ENCODE data around the gene ADI1.

ADI1 gene

DNA sequence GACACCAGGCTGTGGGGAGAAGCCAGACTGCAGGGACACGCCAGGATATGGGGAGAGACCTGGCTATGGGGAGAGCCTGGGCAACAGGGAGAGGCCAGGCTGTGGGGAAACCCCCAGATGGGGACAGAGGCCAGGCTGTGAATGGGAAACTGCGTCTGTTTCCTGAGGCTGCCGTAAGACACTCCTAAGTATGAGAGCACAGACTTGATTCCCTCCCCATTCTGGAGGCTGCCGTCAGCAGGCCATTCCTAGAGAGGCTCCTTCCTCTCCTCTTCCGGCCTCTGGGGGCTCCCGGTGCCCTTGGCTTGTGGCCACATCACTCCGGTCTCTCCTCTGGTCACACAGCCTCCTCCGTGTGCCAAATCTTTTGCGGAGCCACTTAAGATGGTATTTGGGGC, 32.3 kb downstream of the ADI1 start:
- TF ChIP-seq HDGF (IDR thresholded peaks at IDR 0.05; ENCODE audit: borderline replicate concordance) (no peak), SUZ12 (IDR thresholded peaks at IDR 0.05) (no peak), FOXM1 (IDR thresholded peaks at IDR 0.05; ENCODE audit: borderline replicate concordance) (no peak), L3MBTL2 (conservative IDR thresholded peaks at IDR 0.05) (no peak), NFRKB (IDR thresholded peaks at IDR 0.05) (no peak), BHLHE40 (IDR thresholded peaks at IDR 0.05; ENCODE audit: borderline replicate concordance) (no peak), ARNT (IDR thresholded peaks at IDR 0.05) (no peak), ZNF384 (IDR thresholded peaks at IDR 0.05) (no peak), CTBP1 (IDR thresholded peaks at IDR 0.05; ENCODE audit: borderline replicate concordance) (no peak), SP1 (IDR thresholded peaks at IDR 0.05) (no peak), LEF1 (IDR thresholded peaks at IDR 0.05; ENCODE audit: borderline replicate concordance) (no peak), ELF4 (IDR thresholded peaks at IDR 0.05) (no peak), TARDBP (IDR thresholded peaks at IDR 0.05) (no peak), FOXA1 (IDR thresholded peaks at IDR 0.05) (no peak), FOXK2 (IDR thresholded peaks at IDR 0.05) (no peak)
- TF ChIP-seq, protein P1, sequence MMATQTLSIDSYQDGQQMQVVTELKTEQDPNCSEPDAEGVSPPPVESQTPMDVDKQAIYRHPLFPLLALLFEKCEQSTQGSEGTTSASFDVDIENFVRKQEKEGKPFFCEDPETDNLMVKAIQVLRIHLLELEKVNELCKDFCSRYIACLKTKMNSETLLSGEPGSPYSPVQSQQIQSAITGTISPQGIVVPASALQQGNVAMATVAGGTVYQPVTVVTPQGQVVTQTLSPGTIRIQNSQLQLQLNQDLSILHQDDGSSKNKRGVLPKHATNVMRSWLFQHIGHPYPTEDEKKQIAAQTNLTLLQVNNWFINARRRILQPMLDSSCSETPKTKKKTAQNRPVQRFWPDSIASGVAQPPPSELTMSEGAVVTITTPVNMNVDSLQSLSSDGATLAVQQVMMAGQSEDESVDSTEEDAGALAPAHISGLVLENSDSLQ (IDR thresholded peaks at IDR 0.05) = no peak
- ChIA-PET POLR2A (no interaction called here), CTCF (no interaction called here)
- DNase-seq (ENCODE audit: extremely low spot score) = no peak

DNA sequence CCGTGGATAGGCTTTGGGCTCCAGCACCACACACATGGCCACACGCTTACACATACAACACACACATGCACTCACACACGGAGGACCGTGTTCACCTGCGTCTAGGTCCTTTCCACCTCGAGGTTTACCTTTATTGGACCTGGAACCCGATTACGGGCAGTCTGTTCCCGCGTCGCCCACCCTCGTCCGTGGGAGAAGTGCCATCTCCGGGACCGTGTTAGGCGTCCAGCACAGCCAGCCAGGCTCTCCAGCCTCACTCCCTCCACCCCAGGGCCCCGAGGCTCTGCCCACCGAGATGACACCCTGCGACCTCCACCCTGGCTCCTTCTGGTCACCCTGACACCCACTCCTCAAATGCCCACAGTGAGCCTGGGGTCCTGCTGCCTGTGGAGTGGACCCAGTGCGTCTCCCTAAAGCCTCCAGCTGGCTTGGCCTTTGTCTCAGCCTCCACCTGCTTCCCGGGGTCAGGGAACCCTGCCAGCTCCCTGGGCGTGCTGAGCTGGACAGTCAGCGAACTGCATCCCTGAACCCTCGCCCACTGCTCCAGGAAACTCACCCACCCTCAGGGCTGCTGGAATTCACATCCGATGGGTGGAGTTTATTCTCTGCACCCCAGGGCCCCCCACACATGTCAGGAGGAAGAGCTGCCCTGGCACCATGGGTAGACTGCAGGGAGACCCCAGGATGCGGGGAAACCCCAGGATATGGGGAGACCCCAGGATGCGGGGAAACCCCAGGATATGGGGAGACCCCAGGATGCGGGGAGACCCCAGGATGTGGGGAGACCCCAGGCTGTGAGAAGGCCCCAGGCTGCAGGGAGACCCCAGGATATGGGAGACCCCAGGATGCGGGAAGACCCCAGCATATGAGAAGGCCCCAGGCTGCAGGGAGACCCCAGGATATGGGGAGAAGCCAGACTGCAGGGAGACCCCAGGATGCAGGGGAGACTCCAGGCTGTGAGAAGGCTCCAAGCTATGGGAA, 33.0 kb downstream of the ADI1 start:
- TF ChIP-seq FOXK2 (IDR thresholded peaks at IDR 0.05) (no peak), SUZ12 (IDR thresholded peaks at IDR 0.05) (no peak), SP1 (IDR thresholded peaks at IDR 0.05) (no peak), HDGF (IDR thresholded peaks at IDR 0.05; ENCODE audit: borderline replicate concordance) (no peak), FOXA1 (IDR thresholded peaks at IDR 0.05) (no peak), CTBP1 (IDR thresholded peaks at IDR 0.05; ENCODE audit: borderline replicate concordance) (no peak), ZNF384 (IDR thresholded peaks at IDR 0.05) (no peak), ELF4 (IDR thresholded peaks at IDR 0.05) (no peak), BHLHE40 (IDR thresholded peaks at IDR 0.05; ENCODE audit: borderline replicate concordance) (no peak)
- TF ChIP-seq, protein P1 (IDR thresholded peaks at IDR 0.05) = no peak
- DNase-seq (ENCODE audit: extremely low spot score) = no peak
- CTCF ChIA-PET = no interaction called here
- POLR2A ChIA-PET = no interaction called here

DNA sequence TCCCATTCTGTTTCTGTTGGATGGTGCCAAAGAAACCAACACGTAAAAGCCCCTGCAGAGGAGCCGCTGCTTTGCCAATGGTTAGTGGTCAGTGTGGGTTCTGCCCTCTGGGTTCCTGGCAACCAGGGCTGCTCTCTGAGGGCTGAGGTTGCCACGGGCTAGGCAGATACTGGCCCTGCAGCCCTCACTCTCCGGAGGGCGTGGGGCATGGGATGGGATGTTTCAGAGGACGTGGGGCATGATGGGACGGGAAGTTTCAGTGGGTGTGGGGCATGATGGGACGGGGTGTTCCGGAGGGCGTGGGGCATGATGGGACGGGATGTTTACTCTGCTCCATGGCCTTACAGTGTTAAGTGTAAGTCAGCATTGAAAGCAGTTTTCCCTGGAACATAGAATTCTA, 34.2 kb downstream of the ADI1 start:
- POLR2A ChIA-PET = no interaction called here
- TF ChIP-seq CTBP1 (IDR thresholded peaks at IDR 0.05; ENCODE audit: borderline replicate concordance) (no peak), FOXM1 (IDR thresholded peaks at IDR 0.05; ENCODE audit: borderline replicate concordance) (no peak), HDGF (IDR thresholded peaks at IDR 0.05; ENCODE audit: borderline replicate concordance) (no peak), SUZ12 (IDR thresholded peaks at IDR 0.05) (no peak), SP1 (IDR thresholded peaks at IDR 0.05) (no peak), ZNF384 (IDR thresholded peaks at IDR 0.05) (no peak), BHLHE40 (IDR thresholded peaks at IDR 0.05; ENCODE audit: borderline replicate concordance) (no peak), FOXA1 (IDR thresholded peaks at IDR 0.05) (no peak), FOXK2 (IDR thresholded peaks at IDR 0.05) (no peak), NFRKB (IDR thresholded peaks at IDR 0.05) (no peak), L3MBTL2 (conservative IDR thresholded peaks at IDR 0.05) (no peak), ARNT (IDR thresholded peaks at IDR 0.05) (no peak)
- TF ChIP-seq, protein P1 (IDR thresholded peaks at IDR 0.05) = no peak
- CTCF ChIA-PET = no interaction called here
- no peak for DNase-seq (ENCODE audit: extremely low spot score)

DNA sequence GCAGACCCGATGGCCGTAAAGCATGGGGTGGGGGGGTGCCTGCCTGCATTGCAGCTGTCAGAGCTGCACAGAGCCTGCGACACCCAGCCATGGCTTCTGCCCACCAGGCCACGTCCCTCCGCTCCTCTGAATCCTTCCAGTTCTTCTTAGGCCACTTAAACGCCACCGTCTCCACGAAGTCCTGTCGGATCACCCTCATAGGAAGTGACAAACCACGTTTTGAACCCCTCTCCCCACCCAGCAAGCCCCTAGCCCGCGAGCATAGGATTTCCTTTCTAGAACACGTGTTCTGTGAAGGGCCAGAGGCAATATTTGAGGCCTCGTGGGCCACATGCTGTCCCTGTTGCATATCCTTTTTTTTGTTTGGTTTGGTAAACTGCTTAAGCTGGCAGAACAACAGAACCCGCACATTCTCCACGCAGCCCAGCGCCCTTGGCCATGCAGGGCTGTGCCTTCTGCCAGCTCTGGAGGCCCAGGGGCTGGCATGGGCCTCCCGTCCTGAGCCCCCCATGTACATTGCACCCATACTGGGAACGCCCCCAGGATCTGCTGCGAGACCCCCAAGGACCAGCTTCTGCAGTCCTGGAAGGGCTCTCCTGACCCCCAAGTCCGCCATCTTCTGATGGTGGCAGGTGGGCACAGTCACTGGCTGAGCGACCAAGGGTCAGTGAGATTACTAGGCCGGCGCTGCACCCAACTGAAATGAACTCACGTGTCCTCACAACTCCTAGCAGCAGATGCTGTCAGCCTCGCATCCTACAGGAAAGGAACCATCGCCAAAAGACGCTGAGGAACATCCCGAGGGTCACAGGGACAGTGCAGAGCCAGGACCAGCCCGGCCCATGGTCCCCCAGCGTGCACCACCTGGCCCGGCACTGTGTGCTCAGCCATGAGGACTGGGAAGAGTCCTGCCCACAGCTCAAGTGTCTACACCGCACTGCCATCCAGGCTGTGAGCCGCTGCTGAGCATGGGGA, 35.1 kb downstream of the ADI1 start:
- ChIA-PET POLR2A (no interaction called here), CTCF (no interaction called here)
- TF ChIP-seq TARDBP (IDR thresholded peaks at IDR 0.05) (no peak), FOXA1 (IDR thresholded peaks at IDR 0.05) (no peak), SP1 (IDR thresholded peaks at IDR 0.05) (no peak), FOXK2 (IDR thresholded peaks at IDR 0.05) (no peak), NFRKB (IDR thresholded peaks at IDR 0.05) (no peak), L3MBTL2 (conservative IDR thresholded peaks at IDR 0.05) (no peak), FOXM1 (IDR thresholded peaks at IDR 0.05; ENCODE audit: borderline replicate concordance) (no peak), HDGF (IDR thresholded peaks at IDR 0.05; ENCODE audit: borderline replicate concordance) (no peak), ZNF384 (IDR thresholded peaks at IDR 0.05) (no peak), BHLHE40 (IDR thresholded peaks at IDR 0.05; ENCODE audit: borderline replicate concordance) (no peak)
- no peak for DNase-seq (ENCODE audit: extremely low spot score)

DNA sequence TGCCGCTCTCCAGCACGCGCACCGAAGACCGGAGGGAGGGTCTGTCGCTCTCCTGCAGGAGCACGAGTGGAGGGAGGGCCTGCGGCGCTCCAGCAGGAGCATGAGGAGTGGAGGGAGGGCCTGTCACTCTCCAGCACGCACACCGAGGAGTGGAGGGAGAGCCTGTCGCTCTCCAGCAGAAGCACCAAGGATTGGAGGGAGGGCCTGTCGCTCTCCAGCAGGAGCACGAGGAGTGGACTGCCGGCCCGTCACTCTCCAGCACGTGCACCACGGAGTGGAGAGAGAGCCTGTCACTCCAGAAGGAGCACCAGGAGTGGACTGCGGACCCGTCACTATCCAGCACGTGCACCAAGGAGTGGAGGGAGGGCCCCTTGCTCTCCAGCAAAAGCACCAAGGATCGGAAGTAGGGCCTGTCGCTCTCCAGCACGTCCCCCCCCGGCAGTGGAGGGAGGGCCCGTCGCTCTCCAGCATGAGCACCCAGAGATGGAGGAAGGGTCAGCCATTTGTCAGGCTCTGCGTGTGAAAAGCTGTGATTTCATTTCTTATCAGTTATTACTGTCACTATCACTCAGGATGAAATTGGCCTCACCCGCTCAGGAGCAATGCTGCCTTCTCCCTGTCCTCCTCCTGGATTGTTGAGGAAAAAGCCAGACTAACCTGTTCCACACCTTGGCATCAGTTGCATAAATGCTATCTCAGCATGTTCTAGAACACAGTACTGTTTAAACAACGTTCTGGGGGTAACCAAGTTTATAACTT, 35.9 kb downstream of the ADI1 start:
- ChIA-PET POLR2A (interaction anchor here (1.0 kb wide), 1 partner anchor 75 kb away, joined by 3 read pairs; the partner anchor contains the start of gene RNASEH1), CTCF (no interaction called here)
- TF ChIP-seq LEF1 (IDR thresholded peaks at IDR 0.05; ENCODE audit: borderline replicate concordance) = no peak
- TF ChIP-seq, protein P1 (IDR thresholded peaks at IDR 0.05) = peak; percentile 95
- no peak for DNase-seq (ENCODE audit: extremely low spot score)
